ENCODE data around the gene SORBS1. TPM values are rescaled to one million over a fixed set of nuclear protein-coding genes. Genes with fewer than 3 reads are reported as not detected.

Gene SORBS1
- total and polyA plus RNA-seq, 2 of the 13 experiments (the other 11 are each of a cell fraction or from before 2014, with no cell fraction given), result 16.8 to 39.8 TPM

- TF ChIP-seq NPAS2 (CRISPR knock-in tag; IDR thresholded peaks at IDR 0.05; ENCODE audit: borderline replicate concordance) (no peak), DMTF1 (CRISPR knock-in tag; IDR thresholded peaks at IDR 0.05) (no peak), ZNF512B (CRISPR knock-in tag; IDR thresholded peaks at IDR 0.05; ENCODE audit: borderline replicate concordance) (no peak), TARDBP (CRISPR knock-in tag; IDR thresholded peaks at IDR 0.05) (no peak)
Measured at GRCh38 chr10:95296764-95297163, 264.4 kb downstream of the SORBS1 start (continued).

- ATAC-seq (no peak), FAIRE-seq (no peak), DNase-seq (ENCODE audit: low spot score) (no peak)
- intact Hi-C loops (cut with micrococcal nuclease; ENCODE audit: unreplicated experiment), result no loop called here
- in situ Hi-C loops (cut with HindIII; ENCODE audit: extremely low pct_ligation_motif_present, low pct_unique_long_range_greater_than_20kb), result no loop called here
- whole genome bisulfite sequencing (ENCODE audit: low lambda C conversion rate), result 100% methylated on average over 24 of the region's 39 CpGs
- Histone ChIP-seq H3K27me3 (ENCODE audit: control insufficient read depth in 1 of 2, insufficient read depth in 2 of 2, low read length in 2 of 2) (no peaks in the 10 kb centered on the region), H3K36me3 (replicated peaks in 1 of 2; ENCODE audit: control insufficient read depth in 1 of 2, insufficient read depth in 2 of 2, low read length in 2 of 2) (no peaks in the 10 kb centered on the region), H3K4me1 (ENCODE audit: insufficient read depth, low read length) (peaks cover 20% of the 10 kb centered on the region), H3K27ac (ENCODE audit: extremely low read length, insufficient read depth, low read length) (no peak overlapping the region), H3K4me2 (ENCODE audit: low read depth, low read length) (no peak overlapping the region), H3K9me3 (ENCODE audit: low read length) (no peaks in the 10 kb centered on the region), H3K79me2 (ENCODE audit: insufficient read depth, low read length) (peaks cover 4% of the 10 kb centered on the region), H4K20me1 (ENCODE audit: insufficient read depth, low read length) (no peaks in the 10 kb centered on the region), H3K9ac (ENCODE audit: insufficient read depth, low read depth, low read length) (no peak overlapping the region), H3K4me3 (replicated peaks in 1 of 3; ENCODE audit: insufficient read depth in 1 of 3, low read depth in 2 of 3, low read length in 3 of 3) (no peak overlapping the region), H2AFZ (ENCODE audit: low read length) (peak overlapping the region; percentile 11)
- CTCF ChIA-PET (ENCODE audit: low intra/inter-chr PET ratio, low total read pairs), result no interaction called here
- POLR2A ChIA-PET, result no interaction called here
- BruUV-seq (replicated peaks), result no TSS peak
- TF ChIP-seq ZNF687 (CRISPR knock-in tag; IDR thresholded peaks at IDR 0.05), result peak; percentile 39
- TF ChIP-seq PAF1 (CRISPR knock-in tag; IDR thresholded peaks at IDR 0.05), result no peak
- TF ChIP-seq ZBTB33 (CRISPR knock-in tag; IDR thresholded peaks at IDR 0.05), result peak; percentile 51
- 0 out of 2 replicates have a peak, but pooled peaks have one; percentile 48 for TF ChIP-seq ZBTB38 (CRISPR knock-in tag; IDR thresholded peaks at IDR 0.05)
Measured at GRCh38 chr10:95295031-95295755, 266.0 kb downstream of the SORBS1 start.
